SK-N-SH treated with all-trans-retinoic acid at 6 μM for 48 hours (cell line): ENCODE results near the gene PRR36.

Source experiments
- CSRNP3 ChIP-seq: fragments of 250-450 bp; sonication (Bioruptor Pico); IDR thresholded peaks from 2 replicates; pipeline ENCODE4 v1.5.1; 2021; ENCODE audit warnings: mild to moderate bottlenecking, moderate library complexity
- OSR1 ChIP-seq: fragments of 250-450 bp; sonication (Bioruptor Pico); IDR thresholded peaks from 2 replicates; pipeline ENCODE4 v1.8.0; 2022; ENCODE audit warnings: moderate library complexity, mild to moderate bottlenecking, inconsistent platforms
- PATZ1 ChIP-seq: fragments of 250-450 bp; sonication (Bioruptor Pico); IDR thresholded peaks from 2 replicates; pipeline ENCODE4 v1.8.0; 2020; ENCODE audit warnings: mild to moderate bottlenecking, moderate library complexity, borderline replicate concordance
- PPARA ChIP-seq: fragments of 250-450 bp; sonication (Bioruptor Pico); IDR thresholded peaks from 2 replicates; pipeline ENCODE4 v1.5.0; 2020; ENCODE audit warnings: mild to moderate bottlenecking, borderline replicate concordance
- SNAI2 ChIP-seq: fragments of 250-450 bp; sonication (Bioruptor Pico); IDR thresholded peaks from 2 replicates; pipeline ENCODE4 v1.5.0; 2020; ENCODE audit warnings: mild to moderate bottlenecking, moderate library complexity
- ZNF565 ChIP-seq: fragments of 450-650 bp; formaldehyde crosslinking; conservative IDR thresholded peaks from 2 replicates; pipeline ENCODE4 v1.5.0; 2020; ENCODE audit warnings: low read depth, mild to moderate bottlenecking, moderate library complexity
- TF ChIP-seq, protein P1 (sequence below): fragments of 250-450 bp; sonication (Bioruptor Pico); IDR thresholded peaks from 2 replicates; pipeline ENCODE4 v1.5.1; 2020; ENCODE audit warnings: low read depth, mild to moderate bottlenecking, moderate library complexity

DNA sequence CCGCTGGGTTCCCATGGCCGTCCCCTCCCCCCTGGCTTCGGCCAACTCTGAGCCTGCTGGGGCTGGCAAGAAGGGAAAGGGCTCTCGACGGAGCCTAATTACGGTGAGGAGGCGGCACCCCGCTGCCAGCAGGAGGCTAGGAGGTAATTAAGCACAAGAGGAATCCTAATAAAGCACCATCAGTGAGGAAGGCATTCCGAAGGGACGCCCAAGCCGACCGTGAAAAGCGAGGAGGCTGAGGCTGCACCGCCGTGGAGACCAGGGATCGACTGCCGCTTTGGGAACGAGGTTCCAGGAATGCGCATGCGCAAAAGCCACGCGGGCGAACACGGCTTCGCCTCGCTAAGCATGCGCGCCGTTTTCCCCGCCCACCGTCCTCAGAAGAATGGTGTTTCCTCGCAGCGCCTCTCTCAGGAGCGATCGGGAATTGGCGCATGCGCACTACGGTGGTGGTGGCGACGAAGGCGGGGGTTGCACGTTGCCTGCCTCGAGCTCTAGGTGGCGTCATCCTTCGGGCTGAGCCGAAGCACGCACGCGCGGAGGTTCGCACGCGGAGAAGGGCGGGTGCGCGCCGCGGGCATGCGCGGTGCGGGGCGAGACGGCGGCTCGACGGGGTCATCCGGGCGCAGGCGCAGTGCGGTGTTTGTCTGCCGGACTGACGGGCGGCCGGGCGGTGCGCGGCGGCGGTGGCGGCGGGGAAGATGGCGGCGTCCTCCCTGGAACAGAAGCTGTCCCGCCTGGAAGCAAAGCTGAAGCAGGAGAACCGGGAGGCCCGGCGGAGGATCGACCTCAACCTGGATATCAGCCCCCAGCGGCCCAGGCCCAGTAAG lies 29.3 kb upstream of the PRR36 start, which contains the start of gene MAP2K7:
- no peak for TF ChIP-seq CSRNP3 (CRISPR knock-in tag)
- no peak for TF ChIP-seq SNAI2 (CRISPR knock-in tag)
- TF ChIP-seq PATZ1 (CRISPR knock-in tag), result no peak
- no peak for TF ChIP-seq ZNF565 (CRISPR knock-in tag)
- TF ChIP-seq PPARA (CRISPR knock-in tag), result no peak
- TF ChIP-seq, protein P1, sequence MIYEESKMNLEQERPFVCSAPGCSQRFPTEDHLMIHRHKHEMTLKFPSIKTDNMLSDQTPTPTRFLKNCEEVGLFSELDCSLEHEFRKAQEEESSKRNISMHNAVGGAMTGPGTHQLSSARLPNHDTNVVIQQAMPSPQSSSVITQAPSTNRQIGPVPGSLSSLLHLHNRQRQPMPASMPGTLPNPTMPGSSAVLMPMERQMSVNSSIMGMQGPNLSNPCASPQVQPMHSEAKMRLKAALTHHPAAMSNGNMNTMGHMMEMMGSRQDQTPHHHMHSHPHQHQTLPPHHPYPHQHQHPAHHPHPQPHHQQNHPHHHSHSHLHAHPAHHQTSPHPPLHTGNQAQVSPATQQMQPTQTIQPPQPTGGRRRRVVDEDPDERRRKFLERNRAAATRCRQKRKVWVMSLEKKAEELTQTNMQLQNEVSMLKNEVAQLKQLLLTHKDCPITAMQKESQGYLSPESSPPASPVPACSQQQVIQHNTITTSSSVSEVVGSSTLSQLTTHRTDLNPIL (CRISPR knock-in tag), result no peak
- no peak for TF ChIP-seq OSR1
